ENCODE measurements around the gene CUL3. TPM values are rescaled to one million over a fixed set of nuclear protein-coding genes. Genes with fewer than 3 reads are reported as not detected.

Gene CUL3
- total RNA-seq, 1 donor from 2014 or later, result 196 TPM

DNA sequence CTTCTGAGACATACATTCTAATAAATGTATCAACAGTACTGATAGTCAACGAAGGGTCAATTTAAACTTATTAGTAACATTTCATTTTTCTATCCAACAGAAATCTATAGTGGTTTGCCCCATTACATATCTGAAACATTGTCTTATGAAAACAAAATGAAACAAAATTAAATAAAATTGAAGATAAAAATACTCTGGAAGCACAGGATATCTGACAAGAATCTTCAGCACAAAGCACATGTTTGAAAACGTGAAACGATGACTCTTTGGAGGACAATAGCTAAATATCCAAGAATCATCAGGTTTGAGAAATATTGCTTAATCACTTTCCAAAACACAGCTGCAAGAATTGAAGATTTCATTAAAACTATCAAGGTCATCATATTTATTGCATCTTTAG, 112.3 kb downstream of the CUL3 start:
- Mint-ChIP-seq H3K27me3 (ENCODE audit: insufficient read depth, low read depth) (no peaks in the 10 kb centered on the region), H3K9me3 (no peaks in the 10 kb centered on the region), H3K36me3 (peaks cover 33% of the 10 kb centered on the region), H3K27ac (no peak overlapping the region), H3K4me3 (no peak overlapping the region), H3K4me1 (peaks cover under 1% of the 10 kb centered on the region)
- TF ChIP-seq EZH2 (IDR thresholded peaks at IDR 0.05), result no peak
- no peak for TF ChIP-seq CTCF (IDR thresholded peaks at IDR 0.05)
- TF ChIP-seq EZH2phosphoT487 (IDR thresholded peaks at IDR 0.05), result no peak
- H3K27ac ChIP-seq, result no peak overlapping the region
- H3K9me3 ChIP-seq (ENCODE audit: low read depth), result no peaks in the 10 kb centered on the region
- no peaks in the 10 kb centered on the region for H3K27me3 ChIP-seq
- H3K4me2 ChIP-seq, result no peak overlapping the region
- peaks cover 10% of the 10 kb centered on the region for H3K36me3 ChIP-seq
- H3F3A ChIP-seq (ENCODE audit: low read depth), result peaks cover 3% of the 10 kb centered on the region
- peaks cover 2% of the 10 kb centered on the region for H3K4me1 ChIP-seq
- no peak overlapping the region for H3K4me3 ChIP-seq
- no peak overlapping the region for H2AFZ ChIP-seq (replicated peaks)
- H3K9ac ChIP-seq, result no peak overlapping the region
- no peak for DNase-seq (ENCODE audit: low spot score)
- H4K20me1 ChIP-seq (ENCODE audit: low read depth), result no peaks in the 10 kb centered on the region
- no peaks in the 10 kb centered on the region for H3K79me2 ChIP-seq (ENCODE audit: low read depth)

GRCh38 chr2:224472137-224472536, 113.0 kb downstream of the CUL3 start:
- no peak overlapping the region for H3K9ac ChIP-seq
- no peaks in the 10 kb centered on the region for H3K27me3 ChIP-seq
- Mint-ChIP-seq H3K4me3 (no peak overlapping the region), H3K4me1 (peaks cover 8% of the 10 kb centered on the region), H3K27ac (no peak overlapping the region), H3K9me3 (no peaks in the 10 kb centered on the region), H3K36me3 (peaks cover 27% of the 10 kb centered on the region), H3K27me3 (ENCODE audit: insufficient read depth, low read depth) (no peaks in the 10 kb centered on the region)
- H3K36me3 ChIP-seq, result peaks cover 4% of the 10 kb centered on the region
- no peak overlapping the region for H2AFZ ChIP-seq (replicated peaks)
- peaks cover 3% of the 10 kb centered on the region for H3F3A ChIP-seq (ENCODE audit: low read depth)
- no peak for DNase-seq (ENCODE audit: low spot score)
- TF ChIP-seq CTCF (IDR thresholded peaks at IDR 0.05) (no peak), EZH2phosphoT487 (IDR thresholded peaks at IDR 0.05) (no peak), EZH2 (IDR thresholded peaks at IDR 0.05) (no peak)
- H4K20me1 ChIP-seq (ENCODE audit: low read depth), result no peaks in the 10 kb centered on the region
- no peak overlapping the region for H3K4me3 ChIP-seq
- H3K4me1 ChIP-seq, result peaks cover 8% of the 10 kb centered on the region
- H3K79me2 ChIP-seq (ENCODE audit: low read depth), result no peaks in the 10 kb centered on the region
- H3K27ac ChIP-seq, result no peak overlapping the region
- no peak overlapping the region for H3K4me2 ChIP-seq
- no peaks in the 10 kb centered on the region for H3K9me3 ChIP-seq (ENCODE audit: low read depth)

DNA sequence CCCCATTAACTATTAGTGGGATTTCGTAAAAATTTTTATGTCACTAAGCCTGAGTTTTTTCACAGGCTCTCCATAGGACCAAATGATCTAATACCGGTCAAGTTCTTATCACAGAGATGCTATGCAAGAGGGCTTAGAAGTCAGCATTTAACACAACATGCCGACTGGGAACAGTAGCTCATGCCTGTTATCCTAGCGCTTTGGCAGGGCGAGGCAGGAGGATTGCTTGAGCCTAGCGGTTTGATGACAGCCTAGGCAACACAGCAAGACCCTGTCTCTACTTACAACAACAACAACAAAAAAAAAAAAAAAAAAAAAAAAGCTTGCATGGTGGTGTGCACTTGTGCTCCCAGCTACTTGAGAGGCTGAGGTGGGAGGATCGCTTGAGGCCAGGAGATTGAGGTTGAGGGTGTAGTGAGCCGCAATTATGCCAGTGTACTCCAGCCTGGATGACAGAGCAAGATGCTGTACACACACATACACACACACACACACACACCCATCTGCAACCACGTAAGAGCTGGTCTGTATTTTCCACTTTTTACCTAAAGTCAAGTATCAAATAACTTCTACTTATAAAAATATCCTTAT, 115.7 kb downstream of the CUL3 start:
- Histone ChIP-seq H3K27me3 (no peaks in the 10 kb centered on the region), H3F3A (ENCODE audit: low read depth) (peaks cover 3% of the 10 kb centered on the region), H3K9me3 (ENCODE audit: low read depth) (no peaks in the 10 kb centered on the region), H3K79me2 (ENCODE audit: low read depth) (no peaks in the 10 kb centered on the region), H3K36me3 (no peaks in the 10 kb centered on the region), H3K4me3 (no peak overlapping the region), H4K20me1 (ENCODE audit: low read depth) (no peaks in the 10 kb centered on the region), H3K27ac (no peak overlapping the region), H3K4me1 (peaks cover 8% of the 10 kb centered on the region), H3K9ac (no peak overlapping the region), H3K4me2 (no peak overlapping the region), H2AFZ (replicated peaks) (no peak overlapping the region)
- Mint-ChIP-seq H3K27me3 (ENCODE audit: insufficient read depth, low read depth) (no peaks in the 10 kb centered on the region), H3K4me1 (peaks cover 9% of the 10 kb centered on the region), H3K9me3 (no peaks in the 10 kb centered on the region), H3K36me3 (peaks cover 11% of the 10 kb centered on the region), H3K4me3 (no peak overlapping the region), H3K27ac (no peak overlapping the region)
- DNase-seq (ENCODE audit: low spot score), result no peak
- TF ChIP-seq CTCF (IDR thresholded peaks at IDR 0.05) (no peak), EZH2 (IDR thresholded peaks at IDR 0.05) (no peak), EZH2phosphoT487 (IDR thresholded peaks at IDR 0.05) (no peak)

Data from neural progenitor cell (in vitro differentiated cells).